Suppressor macrophage treated with lipopolysaccharide for 4 hours (primary cell): ENCODE data around the gene PALM.
"Not testable (repeated sequence)": the region's sequence is repeated elsewhere in the genome, so short reads cannot be mapped to it uniquely, and the experiment has no call there.

Experiments used
- DNase-seq: peaks from one replicate; pipeline ENCODE4 v3.0.0-alpha.2; 2020

PALM gene

DNA sequence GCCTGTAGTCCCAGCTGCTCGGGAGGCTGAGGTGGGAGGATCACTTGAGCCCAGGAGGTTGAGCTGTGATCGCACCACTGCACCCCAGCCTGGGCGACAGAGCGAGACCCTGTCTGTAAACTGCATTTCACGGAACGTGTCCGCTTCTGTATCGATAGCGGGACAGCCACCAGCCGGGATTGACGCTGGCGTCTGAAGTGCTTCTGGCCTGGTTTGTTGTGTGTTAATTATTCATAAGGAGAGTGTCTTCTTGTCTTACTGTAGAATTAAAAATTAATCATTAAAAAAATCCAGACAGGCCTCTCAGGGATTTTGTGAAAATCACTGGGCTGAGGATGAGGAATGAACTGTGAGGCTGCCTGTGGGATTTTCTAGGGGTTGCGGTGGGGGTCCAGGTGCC lies 26.0 kb downstream of the PALM start:
- no peak for DNase-seq

DNA sequence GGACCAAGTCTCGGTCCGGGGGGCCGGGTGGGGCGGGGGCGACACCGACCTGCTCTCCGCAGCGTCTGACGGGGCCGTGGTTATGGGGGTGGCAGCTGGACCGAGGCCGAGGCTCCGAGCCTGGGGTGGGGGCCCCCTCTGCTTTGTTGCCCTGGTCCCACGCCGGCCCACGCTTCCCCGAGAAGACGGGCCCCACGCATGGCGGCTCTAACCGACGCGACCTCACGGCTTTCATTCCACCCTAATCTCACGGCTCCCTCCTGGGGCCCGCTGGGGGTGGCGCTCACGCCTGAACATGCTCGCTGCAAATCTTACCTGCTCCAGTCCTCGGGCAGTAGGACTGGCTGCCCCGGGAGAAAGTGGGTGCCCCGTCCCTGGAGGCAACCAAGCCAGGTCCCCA lies 27.4 kb downstream of the PALM start:
- no peak for DNase-seq

GRCh38 chr19:737591-738093 lies 28.9 kb downstream of the PALM start:
- DNase-seq, result peak; percentile 47

GRCh38 chr19:738509-739128 lies 29.9 kb downstream of the PALM start:
- no peak for DNase-seq

DNA sequence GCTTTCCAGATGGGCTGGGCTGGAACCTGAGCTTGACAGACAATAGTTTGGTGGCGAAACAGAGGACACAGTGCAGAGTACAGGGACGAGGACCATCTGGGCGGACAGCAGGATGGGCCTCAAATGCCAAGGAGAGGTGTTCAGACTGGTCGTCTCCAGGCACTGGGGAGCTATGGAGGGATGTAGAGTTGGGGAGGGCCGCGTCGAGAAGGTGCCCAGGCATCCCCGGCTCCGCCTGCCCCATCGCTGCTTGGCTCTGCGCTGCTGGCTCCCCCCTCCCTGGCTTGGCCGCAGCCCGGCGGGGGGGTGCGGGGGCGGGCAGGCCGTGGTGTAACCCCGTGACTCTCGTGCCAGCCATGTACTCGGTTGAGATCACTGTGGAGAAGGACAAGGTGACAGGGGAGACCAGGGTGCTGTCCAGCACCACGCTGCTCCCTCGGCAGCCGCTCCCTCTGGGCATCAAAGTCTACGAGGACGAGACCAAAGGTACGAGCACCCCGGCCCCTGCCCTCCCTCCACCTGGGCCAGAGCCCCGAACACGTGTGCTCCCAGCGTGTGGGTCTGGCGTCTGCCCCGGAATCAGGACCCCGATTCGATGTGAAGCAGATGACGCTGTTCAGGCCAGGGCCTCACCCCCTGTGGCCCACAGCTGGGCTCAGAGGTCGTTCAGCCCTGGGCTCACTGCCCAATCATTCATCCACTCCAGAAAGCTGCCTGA lies 31.4 kb downstream of the PALM start:
- no peak for DNase-seq

DNA sequence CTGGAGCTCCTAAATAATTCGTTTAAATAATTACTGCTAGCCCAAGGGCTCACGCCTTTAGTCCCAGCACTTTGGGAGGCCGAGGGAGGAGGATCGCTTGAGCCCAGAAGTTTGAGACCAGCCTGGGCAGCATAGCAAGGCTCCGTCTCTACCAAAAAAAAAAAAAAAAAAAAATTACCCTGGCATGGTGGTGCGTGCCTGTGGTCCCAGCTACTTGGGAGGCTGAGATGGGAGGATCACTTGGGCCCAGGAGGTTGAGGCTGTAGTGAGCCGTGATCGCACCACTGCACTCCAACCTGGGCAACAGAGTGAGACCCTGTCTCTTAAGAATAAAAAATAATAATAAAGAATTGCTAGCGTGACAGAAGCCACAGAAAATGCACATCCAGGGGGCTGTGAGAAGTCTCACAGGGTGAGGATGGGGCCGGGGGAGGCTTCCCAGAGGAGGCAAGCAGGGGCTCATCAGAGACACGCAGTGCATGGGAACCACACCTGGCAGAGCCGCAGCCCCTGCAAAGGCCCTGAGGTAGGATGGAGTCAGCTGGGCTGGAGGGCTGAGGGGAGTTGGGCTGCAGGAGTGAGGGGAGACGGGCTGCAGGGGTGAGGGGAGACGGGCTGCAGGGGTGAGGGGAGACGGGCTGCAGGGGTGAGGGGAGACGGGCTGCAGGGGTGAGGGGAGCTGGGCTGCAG lies 32.2 kb downstream of the PALM start:
- not testable (repeated sequence) for DNase-seq

DNA sequence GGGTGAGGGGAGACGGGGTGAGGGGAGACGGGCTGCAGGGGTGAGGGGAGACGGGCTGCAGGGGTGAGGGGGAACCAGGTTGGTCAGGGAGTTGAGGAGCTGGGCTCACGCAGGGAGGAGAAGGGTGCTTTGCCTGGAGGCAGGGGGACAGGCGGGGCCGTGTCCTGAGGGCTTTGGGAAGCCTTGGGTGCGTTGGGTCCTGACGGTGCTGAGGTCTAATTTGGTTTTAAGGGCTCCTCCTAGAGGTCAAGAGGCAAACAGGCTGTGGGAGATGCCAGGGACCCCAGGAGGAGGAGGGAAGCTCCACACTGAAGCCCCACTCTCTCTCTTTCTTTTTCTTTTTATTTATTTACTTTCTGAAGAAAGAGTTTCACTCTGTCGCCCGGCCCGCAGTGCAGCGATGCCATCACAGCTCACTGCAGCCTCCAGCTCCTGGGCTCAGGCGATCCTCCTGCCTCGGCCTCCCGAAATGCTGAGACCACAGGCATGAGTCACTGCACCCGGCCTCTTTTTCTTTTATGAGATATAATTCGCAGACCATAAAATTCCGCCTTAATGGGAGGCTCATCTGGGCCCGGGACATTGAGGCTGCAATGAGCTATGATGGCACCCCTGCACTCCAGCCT lies 32.9 kb downstream of the PALM start:
- peak; percentile 18 for DNase-seq

DNA sequence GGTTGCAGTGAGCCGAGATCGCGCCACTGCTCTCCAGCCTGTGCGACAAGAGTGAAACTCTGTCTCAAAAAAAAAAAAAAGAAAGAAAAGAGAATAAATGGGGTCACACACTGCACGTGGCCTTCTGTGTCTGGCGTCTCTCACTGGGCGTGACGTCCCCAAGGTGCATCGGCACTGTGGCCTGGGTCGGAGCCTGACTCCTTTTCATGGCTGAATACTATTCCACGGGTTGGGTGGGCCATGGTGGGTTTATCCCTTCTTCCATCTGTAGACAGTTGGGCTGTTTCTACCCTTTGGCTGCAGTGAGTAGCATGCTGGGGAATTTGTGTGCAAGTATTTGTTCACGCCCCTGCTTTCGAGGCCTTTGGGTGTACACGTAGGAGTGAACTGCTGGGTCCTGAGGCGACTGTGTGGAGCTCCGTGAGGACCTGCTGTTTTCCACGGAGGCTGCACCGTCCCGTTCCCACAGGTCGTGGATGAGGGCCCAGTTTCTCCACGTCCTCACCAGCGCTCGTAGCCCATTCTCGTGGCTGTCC lies 33.9 kb downstream of the PALM start:
- no peak for DNase-seq

- DNase-seq, result no peak
These were observed 34.5 kb downstream of the PALM start for GRCh38 chr19:743168-743687.

- not testable (repeated sequence) for DNase-seq
These were observed 36.4 kb downstream of the PALM start for GRCh38 chr19:745138-745537.

DNA sequence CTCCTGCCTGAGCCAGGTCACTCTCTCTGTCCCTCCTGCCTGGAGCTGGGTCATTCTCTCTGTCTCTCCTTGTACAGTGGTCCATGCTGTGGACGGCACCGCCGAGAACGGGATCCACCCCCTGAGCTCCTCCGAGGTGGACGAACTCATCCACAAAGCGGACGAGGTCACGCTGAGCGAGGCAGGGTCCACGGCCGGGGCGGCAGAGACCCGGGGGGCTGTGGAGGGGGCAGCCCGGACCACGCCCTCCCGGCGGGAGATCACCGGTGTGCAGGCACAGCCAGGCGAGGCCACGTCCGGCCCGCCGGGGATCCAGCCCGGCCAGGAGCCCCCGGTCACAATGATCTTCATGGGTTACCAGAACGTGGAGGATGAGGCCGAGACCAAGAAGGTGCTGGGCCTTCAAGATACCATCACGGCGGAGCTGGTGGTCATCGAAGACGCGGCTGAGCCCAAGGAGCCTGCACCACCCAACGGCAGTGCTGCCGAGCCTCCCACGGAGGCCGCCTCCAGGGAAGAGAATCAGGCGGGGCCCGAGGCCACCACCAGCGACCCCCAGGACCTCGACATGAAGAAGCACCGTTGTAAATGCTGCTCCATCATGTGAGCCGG lies 37.6 kb downstream of the PALM start:
- no peak for DNase-seq

GRCh38 chr19:746956-747355 lies 38.2 kb downstream of the PALM start:
- DNase-seq, result no peak

DNA sequence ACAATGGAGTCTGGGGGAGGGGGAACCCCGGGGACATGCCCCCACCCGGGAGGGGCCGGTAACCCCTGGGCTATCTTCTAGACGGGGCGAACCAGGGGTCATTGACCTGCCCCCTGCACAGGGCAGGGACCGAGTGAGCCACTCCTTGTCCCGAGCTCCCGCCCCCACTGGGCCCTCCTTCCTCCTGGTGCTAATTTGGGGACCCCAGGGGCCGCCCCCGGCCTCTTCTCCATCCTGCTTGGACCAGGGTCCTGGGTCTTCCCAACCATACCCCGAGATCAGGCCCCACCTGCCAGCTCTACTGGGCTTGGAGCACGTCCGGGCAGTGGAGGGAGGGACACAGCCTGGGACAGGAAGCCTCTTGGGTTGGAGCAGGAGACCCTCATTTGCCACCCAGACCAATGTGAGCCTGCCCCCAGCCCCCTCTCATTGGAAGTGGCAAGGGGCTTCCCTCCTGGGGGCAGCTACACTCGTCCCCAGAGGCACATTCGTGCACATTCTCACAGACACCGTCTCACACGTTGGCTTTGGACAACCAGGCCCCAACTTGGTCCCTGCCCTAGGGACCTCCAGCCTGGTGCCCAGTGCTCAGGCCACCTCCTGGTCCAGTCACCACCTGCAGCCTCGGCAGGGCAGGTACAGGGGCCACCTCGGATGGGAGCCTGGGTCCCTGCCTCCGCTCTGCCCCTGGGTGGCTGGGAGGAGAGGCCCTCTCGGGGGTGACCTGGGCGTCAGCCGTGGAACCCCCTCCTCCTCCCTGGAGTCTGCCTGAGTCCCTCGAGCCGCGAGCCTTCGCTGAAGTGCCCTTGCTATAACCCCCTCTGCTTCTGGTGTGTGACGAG lies 38.9 kb downstream of the PALM start:
- no peak for DNase-seq

GRCh38 chr19:748274-748598 lies 39.5 kb downstream of the PALM start:
- DNase-seq, result no peak

DNA sequence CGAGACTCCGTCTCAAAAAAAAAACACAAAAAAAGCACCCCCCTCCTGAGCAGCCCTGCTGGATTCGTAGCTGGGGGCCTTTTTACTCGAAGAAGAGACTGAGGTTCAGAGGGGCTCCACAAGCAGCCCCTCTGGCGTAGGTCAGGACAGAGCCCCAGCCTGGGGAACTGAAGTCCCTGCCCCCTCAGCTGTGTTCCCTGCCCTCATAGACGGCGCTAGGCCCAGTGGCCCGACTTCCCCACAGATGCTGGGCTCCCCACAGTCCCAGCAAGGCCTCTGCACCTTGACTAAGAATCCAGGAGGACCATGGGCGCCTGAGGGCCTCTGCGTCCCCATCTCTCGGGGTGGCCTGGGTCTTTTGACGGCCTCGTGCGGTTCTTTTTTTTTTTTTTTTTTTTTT lies 41.1 kb downstream of the PALM start:
- DNase-seq, result no peak

- DNase-seq, result no peak
These were observed 42.1 kb downstream of the PALM start, which contains the start of gene MISP for GRCh38 chr19:750640-751423. MISP (plus strand) TSS chr19:751112; CDS start chr19:756947, 5,835 bp downstream.

- peak; percentile 83 for DNase-seq
These were observed 43.0 kb downstream of the PALM start for GRCh38 chr19:751501-752341.

GRCh38 chr19:752652-753517 lies 44.1 kb downstream of the PALM start:
- DNase-seq, result peak; percentile 92

DNA sequence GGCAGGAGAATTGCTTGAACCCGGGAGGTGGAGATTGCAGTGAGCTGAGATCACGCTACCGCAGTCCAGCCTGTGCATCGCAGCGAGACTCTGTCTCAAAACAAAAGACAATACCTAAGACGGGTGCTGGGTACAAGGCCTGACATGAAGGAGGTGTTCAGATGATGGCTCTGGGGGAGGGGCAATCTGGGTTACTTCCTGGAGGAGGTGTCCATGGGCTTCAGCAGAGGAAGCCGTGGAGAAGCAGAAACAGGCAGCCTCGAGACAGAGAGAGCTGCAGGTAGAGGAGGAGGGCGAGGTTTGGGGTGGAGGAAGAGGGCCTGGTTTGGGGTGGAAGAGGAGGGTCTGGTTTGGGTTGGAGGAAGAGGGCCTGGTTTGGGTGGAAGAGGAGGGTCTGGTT lies 45.8 kb downstream of the PALM start:
- DNase-seq, result no peak
